ENCODE results near the gene LINC01488. TPM values are rescaled to one million over a fixed set of nuclear protein-coding genes. Genes with fewer than 3 reads are reported as not detected.

Gene LINC01488
- total and polyA plus RNA-seq, 9 of the 15 experiments (the other 6 are each of a cell fraction or from before 2014, with no cell fraction given): not detected

GRCh38 chr11:69444381-69445130, 36.9 kb upstream of the LINC01488 start (continued):
- TF ChIP-seq, protein P1, sequence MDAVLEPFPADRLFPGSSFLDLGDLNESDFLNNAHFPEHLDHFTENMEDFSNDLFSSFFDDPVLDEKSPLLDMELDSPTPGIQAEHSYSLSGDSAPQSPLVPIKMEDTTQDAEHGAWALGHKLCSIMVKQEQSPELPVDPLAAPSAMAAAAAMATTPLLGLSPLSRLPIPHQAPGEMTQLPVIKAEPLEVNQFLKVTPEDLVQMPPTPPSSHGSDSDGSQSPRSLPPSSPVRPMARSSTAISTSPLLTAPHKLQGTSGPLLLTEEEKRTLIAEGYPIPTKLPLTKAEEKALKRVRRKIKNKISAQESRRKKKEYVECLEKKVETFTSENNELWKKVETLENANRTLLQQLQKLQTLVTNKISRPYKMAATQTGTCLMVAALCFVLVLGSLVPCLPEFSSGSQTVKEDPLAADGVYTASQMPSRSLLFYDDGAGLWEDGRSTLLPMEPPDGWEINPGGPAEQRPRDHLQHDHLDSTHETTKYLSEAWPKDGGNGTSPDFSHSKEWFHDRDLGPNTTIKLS (IDR thresholded peaks at IDR 0.05; ENCODE audit: borderline replicate concordance, low read depth): peak; percentile 40; the same call in 1 of the 2 replicates
- 0 out of 2 replicates have a peak, but pooled peaks have one; percentile 79 for TF ChIP-seq DNMT1 (IDR thresholded peaks at IDR 0.05)
- TF ChIP-seq, protein P2, sequence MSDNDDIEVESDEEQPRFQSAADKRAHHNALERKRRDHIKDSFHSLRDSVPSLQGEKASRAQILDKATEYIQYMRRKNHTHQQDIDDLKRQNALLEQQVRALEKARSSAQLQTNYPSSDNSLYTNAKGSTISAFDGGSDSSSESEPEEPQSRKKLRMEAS (CRISPR knock-in tag; IDR thresholded peaks at IDR 0.05): peak; percentile 19; the same call in 1 of the 2 replicates
- TF ChIP-seq SRSF9 (IDR thresholded peaks at IDR 0.05; ENCODE audit: borderline replicate concordance, low read depth, low read length): no peak
- TF ChIP-seq PTRF (tag; IDR thresholded peaks at IDR 0.05): no peak
- TF ChIP-seq ZFPM2 (CRISPR knock-in tag; IDR thresholded peaks at IDR 0.05): peak; percentile 34; the same call in 1 of the 2 replicates
- peak in 1 of 2 experiments; percentile 55; a peak in 1 of 3 replicates for TF ChIP-seq CBX3 (IDR thresholded peaks at IDR 0.05; ENCODE audit: borderline replicate concordance in 1 of 2, low read length in 2 of 2)
- peak; percentile 70 for TF ChIP-seq DPF2 (IDR thresholded peaks at IDR 0.05)
- TF ChIP-seq SOX6 (IDR thresholded peaks at IDR 0.05): peak; percentile 36; the same call in 1 of the 2 replicates
- TF ChIP-seq PHF21A (IDR thresholded peaks at IDR 0.05; ENCODE audit: borderline replicate concordance, low read depth): peak; percentile 7; the same call in 1 of the 2 replicates
- TF ChIP-seq, protein P3, sequence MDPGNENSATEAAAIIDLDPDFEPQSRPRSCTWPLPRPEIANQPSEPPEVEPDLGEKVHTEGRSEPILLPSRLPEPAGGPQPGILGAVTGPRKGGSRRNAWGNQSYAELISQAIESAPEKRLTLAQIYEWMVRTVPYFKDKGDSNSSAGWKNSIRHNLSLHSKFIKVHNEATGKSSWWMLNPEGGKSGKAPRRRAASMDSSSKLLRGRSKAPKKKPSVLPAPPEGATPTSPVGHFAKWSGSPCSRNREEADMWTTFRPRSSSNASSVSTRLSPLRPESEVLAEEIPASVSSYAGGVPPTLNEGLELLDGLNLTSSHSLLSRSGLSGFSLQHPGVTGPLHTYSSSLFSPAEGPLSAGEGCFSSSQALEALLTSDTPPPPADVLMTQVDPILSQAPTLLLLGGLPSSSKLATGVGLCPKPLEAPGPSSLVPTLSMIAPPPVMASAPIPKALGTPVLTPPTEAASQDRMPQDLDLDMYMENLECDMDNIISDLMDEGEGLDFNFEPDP (CRISPR knock-in tag; IDR thresholded peaks at IDR 0.05): no peak
- TF ChIP-seq MGA (IDR thresholded peaks at IDR 0.05): peak; percentile 68
- TF ChIP-seq ARHGAP35 (IDR thresholded peaks at IDR 0.05; ENCODE audit: partially characterized antibody): no peak

Measured in K562 (cell line).